HG03439 (cell line): ENCODE data around the gene HFM1.

ENCODE experiments used
- ATAC-seq: cut with Tn5 transposase; IDR thresholded peaks from one replicate; pipeline ENCODE4 v1.9.1; 2021; ENCODE audit warnings: mild to moderate bottlenecking, moderate library complexity; ENCODE audit not compliant: unreplicated experiment

The HFM1 gene

DNA sequence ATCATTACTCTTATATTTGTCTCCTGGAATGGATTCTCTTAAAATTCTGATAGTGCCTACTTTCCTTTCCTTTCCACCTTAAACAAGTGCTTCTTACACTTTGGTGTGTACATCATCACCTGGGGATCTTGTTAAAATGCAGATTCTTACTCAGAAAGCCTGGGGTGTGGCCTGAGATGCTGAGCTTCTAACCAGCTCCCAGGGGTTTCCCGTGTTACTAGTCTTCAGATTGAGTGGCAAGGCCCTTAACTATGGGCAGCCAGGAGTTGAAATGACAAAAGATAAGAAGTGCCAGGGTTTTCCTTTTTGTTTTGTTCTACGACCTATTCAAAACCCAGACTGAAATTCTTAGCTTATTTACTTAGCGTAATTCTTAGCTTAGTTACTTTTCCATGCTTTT is 159.2 kb downstream of the HFM1 start:
- ATAC-seq, result no peak

DNA sequence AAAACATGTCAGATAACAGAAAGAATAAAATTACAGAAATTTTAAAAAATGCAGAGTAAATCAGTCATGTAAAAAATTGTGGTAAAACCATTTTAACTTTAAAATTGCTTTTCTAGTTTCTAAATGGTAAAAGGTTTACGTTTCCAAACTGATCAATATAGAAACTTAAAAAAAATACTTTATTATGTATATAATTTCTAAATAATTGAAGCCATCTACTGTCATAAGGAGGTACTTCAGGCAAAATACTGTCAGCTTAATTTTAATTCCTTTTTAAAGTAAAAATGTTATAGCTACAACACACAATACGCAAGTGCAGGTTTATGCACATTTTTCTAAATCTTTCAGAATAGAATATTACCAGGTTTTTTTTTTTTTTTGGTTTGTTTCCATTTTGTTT is 159.9 kb downstream of the HFM1 start:
- no peak for ATAC-seq

DNA sequence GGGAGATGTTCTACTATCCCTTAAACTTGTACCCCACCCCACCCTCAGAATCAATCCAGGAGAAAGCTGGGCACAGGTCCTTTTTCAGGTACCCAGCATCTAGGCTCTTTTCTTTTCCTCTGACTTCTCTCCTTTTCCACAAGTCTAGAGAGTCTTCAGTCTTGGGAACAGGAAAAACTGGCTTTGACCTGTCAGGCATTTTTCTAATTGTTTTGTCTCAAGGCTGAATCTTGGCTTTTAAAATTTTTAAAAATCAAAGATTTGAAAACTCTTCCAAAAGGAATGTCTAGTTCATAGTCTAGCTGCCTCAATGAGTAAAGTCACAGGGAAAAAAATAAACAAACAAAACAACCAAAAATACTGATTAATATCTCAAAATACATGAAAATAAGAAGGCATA is 161.5 kb downstream of the HFM1 start:
- no peak for ATAC-seq

DNA sequence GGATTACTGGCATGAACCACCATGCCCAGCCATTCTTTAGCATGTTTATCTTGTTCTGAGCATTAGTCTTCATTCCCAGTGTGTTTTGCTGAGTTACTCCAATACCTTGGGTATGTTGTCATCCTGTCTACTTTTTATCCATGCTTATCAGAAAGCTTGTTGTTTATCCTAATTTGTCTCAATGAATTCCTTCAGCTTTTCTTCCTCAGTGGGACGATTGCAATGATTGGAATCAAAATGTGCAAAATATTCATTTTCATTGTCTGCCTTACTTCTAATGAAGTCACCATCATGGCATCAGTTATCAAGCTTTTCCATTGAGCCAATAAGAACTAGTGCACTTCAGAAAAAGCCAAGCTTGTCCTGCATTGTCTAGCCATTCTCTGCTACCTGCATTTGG is 170.5 kb downstream of the HFM1 start:
- ATAC-seq, result no peak

DNA sequence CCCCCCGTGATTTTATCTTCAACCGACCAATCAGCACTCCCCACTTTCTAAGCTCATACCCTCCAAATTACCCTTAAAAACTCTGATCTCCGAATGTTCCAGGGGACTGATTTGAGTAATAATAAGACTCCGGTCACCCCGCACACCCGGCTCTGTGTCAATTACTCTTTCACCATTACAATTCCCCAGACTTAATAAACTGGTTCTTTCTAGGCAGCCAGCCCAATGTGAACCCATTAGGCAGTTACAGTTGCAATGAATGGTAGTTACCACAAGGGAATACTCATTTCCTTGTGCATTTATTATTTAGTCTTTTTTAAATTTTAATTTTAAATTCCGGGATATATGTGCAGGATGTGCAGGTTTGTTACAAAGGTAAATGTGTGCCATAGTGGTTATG is 177.9 kb downstream of the HFM1 start:
- no peak for ATAC-seq

DNA sequence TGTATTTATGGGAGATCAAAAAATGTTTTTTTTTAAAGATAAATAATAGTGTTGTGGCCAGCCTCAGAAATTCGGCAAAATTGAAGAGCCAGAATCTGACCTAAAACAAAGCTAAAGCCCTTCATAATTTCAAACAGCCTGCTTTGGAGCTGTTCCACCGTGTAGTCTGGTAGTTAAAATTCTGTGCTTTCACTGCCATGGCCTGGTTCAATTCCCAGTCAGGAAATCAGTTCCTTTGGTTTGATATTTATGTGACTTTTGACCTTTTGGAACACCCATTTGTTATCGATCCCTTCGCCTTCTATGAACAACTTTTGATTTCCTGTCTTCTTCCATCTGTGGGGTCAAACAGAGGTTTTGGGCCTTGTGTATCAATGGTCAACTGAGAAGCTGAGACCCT is 179.8 kb downstream of the HFM1 start:
- no peak for ATAC-seq

DNA sequence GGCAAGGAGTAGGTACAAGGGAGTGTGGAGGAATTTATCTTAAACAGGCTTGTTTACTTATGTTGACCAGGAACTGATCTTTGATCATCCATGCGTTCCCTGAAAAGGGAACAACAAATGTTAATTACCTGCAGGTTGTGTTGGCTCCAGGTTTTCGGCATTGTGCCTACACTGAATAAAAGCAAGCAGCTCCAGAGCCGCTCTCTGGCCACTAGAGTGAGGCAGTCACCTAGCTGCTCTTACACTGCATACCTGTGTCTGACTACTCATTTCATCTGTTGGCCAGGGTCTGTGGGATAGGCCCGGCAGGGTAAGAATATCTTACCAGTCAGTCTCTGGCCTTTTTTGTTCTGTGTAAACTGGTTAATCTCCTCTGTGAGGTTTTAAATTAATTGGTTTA is 183.6 kb downstream of the HFM1 start:
- ATAC-seq, result no peak

DNA sequence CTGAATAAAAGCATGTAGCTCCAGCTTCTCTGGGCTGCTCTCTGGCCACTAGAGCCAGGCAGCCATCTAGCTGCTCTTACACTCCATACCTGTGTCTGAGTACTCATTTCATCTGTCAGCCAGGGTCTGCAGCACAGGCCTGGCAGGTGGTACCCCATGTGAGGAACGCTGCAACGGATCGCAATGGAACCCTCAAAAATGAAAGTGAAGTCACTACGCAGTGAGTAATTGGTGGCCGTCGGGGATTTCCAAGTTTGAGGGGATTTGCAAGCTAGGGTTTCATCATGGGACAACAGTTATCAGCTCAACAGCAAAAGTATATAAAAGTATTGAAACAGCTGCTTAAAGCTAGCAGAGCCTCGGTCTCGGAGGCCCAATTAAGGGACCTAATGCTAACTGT is 186.7 kb downstream of the HFM1 start:
- ATAC-seq, result no peak
